ENCODE data around the gene PKN1. TPM values are rescaled to one million over a fixed set of nuclear protein-coding genes. Genes with fewer than 3 reads are reported as not detected.

Gene PKN1
- total RNA-seq, 1 donor from 2014 or later: 151 TPM

- peak within 1 kb of the TSS; percentile 84 for H3K27ac Mint-ChIP-seq (ENCODE audit: unreplicated experiment)
- peaks cover 11% of the 10 kb centered on the region for H3K36me3 Mint-ChIP-seq (ENCODE audit: unreplicated experiment)
- H3K4me3 Mint-ChIP-seq (ENCODE audit: unreplicated experiment): peak within 1 kb of the TSS; percentile 85
- peaks cover 29% of the 10 kb centered on the region for H3K4me1 Mint-ChIP-seq (ENCODE audit: unreplicated experiment)
- no peaks in the 10 kb centered on the region for H3K27me3 Mint-ChIP-seq (ENCODE audit: unreplicated experiment)
- TF ChIP-seq CTCF (IDR thresholded peaks at IDR 0.05): no peak
- no peaks in the 10 kb centered on the region for H3K9me3 Mint-ChIP-seq (ENCODE audit: unreplicated experiment)
- peak; percentile 99 for DNase-seq (ENCODE audit: extremely low spot score, unreplicated experiment)
Observed at GRCh38 chr19:14496029-14496833, 63.1 kb downstream of the PKN1 start, which contains the start of gene GIPC1. TSS of gene GIPC1 (minus strand) at chr19:14496127. CDS start at chr19:14482976, 13,151 bp downstream.

- no peak for DNase-seq (ENCODE audit: extremely low spot score, unreplicated experiment)
- no peak for TF ChIP-seq CTCF (IDR thresholded peaks at IDR 0.05)
- Mint-ChIP-seq H3K27ac (ENCODE audit: unreplicated experiment) (peak overlapping the region; percentile 84), H3K4me1 (ENCODE audit: unreplicated experiment) (peaks cover 29% of the 10 kb centered on the region), H3K4me3 (ENCODE audit: unreplicated experiment) (peak overlapping the region; percentile 68), H3K9me3 (ENCODE audit: unreplicated experiment) (no peaks in the 10 kb centered on the region), H3K36me3 (ENCODE audit: unreplicated experiment) (peaks cover 7% of the 10 kb centered on the region), H3K27me3 (ENCODE audit: unreplicated experiment) (no peaks in the 10 kb centered on the region)
Observed at GRCh38 chr19:14496834-14497227, 63.7 kb downstream of the PKN1 start.

- DNase-seq (ENCODE audit: extremely low spot score, unreplicated experiment): no peak
- peak overlapping the region; percentile 84 for H3K27ac Mint-ChIP-seq (ENCODE audit: unreplicated experiment)
- no peak for TF ChIP-seq CTCF (IDR thresholded peaks at IDR 0.05)
- H3K27me3 Mint-ChIP-seq (ENCODE audit: unreplicated experiment): no peaks in the 10 kb centered on the region
- no peaks in the 10 kb centered on the region for H3K9me3 Mint-ChIP-seq (ENCODE audit: unreplicated experiment)
- peaks cover 30% of the 10 kb centered on the region for H3K4me1 Mint-ChIP-seq (ENCODE audit: unreplicated experiment)
- no peak overlapping the region for H3K4me3 Mint-ChIP-seq (ENCODE audit: unreplicated experiment)
- H3K36me3 Mint-ChIP-seq (ENCODE audit: unreplicated experiment): peaks cover 6% of the 10 kb centered on the region
Observed at GRCh38 chr19:14497228-14497921, 64.3 kb downstream of the PKN1 start.

GRCh38 chr19:14502334-14503092 lies 69.4 kb downstream of the PKN1 start:
- TF ChIP-seq CTCF (IDR thresholded peaks at IDR 0.05): no peak
- H3K4me3 Mint-ChIP-seq (ENCODE audit: unreplicated experiment): no peak overlapping the region
- no peaks in the 10 kb centered on the region for H3K9me3 Mint-ChIP-seq (ENCODE audit: unreplicated experiment)
- H3K27ac Mint-ChIP-seq (ENCODE audit: unreplicated experiment): no peak overlapping the region
- H3K36me3 Mint-ChIP-seq (ENCODE audit: unreplicated experiment): no peaks in the 10 kb centered on the region
- peaks cover 30% of the 10 kb centered on the region for H3K4me1 Mint-ChIP-seq (ENCODE audit: unreplicated experiment)
- H3K27me3 Mint-ChIP-seq (ENCODE audit: unreplicated experiment): no peaks in the 10 kb centered on the region
- no peak for DNase-seq (ENCODE audit: extremely low spot score, unreplicated experiment)

Measured in osteocyte (in vitro differentiated cells).